Neutrophil (primary cell): Measurements from ENCODE around the gene GFPT1.

Source experiments
- H3K27ac ChIP-seq: fragments of 200-600 bp; sonication (generic); 2 replicates; pipeline ENCODE4 v1.5.1; 2016; ENCODE audit warnings: mild to moderate bottlenecking, moderate library complexity
- H3K27me3 ChIP-seq: fragments of 200-600 bp; sonication (generic); 2 replicates; pipeline ENCODE4 v1.6.0; 2016; ENCODE audit warnings: mild to moderate bottlenecking
- H3K36me3 ChIP-seq: fragments of 200-600 bp; sonication (generic); 2 replicates; pipeline ENCODE4 v1.5.1; 2017
- H3K4me1 ChIP-seq, 2 experiments: fragments of 200-600 bp in 1 of 2; sonication (generic) in 1 of 2; 1 replicate in 1 of 2; 2 replicates in 1 of 2; pipeline versions ENCODE4 v1.5.1 to v1.6.1; 2013 to 2016; ENCODE audit warnings: low read depth in 1 of 2, low read length in 1 of 2, mild to moderate bottlenecking in 1 of 2, moderate library complexity in 1 of 2; ENCODE audit not compliant: control insufficient read depth in 1 of 2, insufficient read depth in 1 of 2
- H3K4me3 ChIP-seq, 2 experiments: fragments of 200-600 bp in 1 of 2; sonication (generic) in 1 of 2; 1 replicate in 1 of 2; 2 replicates in 1 of 2; pipeline ENCODE4 v1.5.1; 2013 to 2016; ENCODE audit warnings: low read depth in 1 of 2, low read length in 1 of 2, mild to moderate bottlenecking in 1 of 2, moderate library complexity in 1 of 2
- H3K9me3 ChIP-seq: fragments of 200-600 bp; sonication (generic); 2 replicates; pipeline ENCODE4 v1.5.1; 2016
- TF ChIP-seq, protein P1 (sequence below): fragments of 200-600 bp; sonication (generic); IDR thresholded peaks from 2 replicates; pipeline ENCODE4 v1.5.1; 2016; ENCODE audit warnings: antibody characterized with exemption

GFPT1 gene

GRCh38 chr2:69386789-69387734, at the start of gene GFPT1:
TSS of gene GFPT1 (minus strand) at chr2:69387227. CDS start at chr2:69387071, 156 bp downstream.
- Histone ChIP-seq H3K27me3 (no peaks in the 10 kb centered on the region), H3K4me1 (peaks cover 39 to 40% of the 10 kb centered on the region in 2 experiments), H3K27ac (peak within 1 kb of the TSS; percentile 84), H3K9me3 (no peaks in the 10 kb centered on the region), H3K4me3 (peak within 1 kb of the TSS; percentile 71 to 98), H3K36me3 (no peaks in the 10 kb centered on the region)
- TF ChIP-seq, protein P1, sequence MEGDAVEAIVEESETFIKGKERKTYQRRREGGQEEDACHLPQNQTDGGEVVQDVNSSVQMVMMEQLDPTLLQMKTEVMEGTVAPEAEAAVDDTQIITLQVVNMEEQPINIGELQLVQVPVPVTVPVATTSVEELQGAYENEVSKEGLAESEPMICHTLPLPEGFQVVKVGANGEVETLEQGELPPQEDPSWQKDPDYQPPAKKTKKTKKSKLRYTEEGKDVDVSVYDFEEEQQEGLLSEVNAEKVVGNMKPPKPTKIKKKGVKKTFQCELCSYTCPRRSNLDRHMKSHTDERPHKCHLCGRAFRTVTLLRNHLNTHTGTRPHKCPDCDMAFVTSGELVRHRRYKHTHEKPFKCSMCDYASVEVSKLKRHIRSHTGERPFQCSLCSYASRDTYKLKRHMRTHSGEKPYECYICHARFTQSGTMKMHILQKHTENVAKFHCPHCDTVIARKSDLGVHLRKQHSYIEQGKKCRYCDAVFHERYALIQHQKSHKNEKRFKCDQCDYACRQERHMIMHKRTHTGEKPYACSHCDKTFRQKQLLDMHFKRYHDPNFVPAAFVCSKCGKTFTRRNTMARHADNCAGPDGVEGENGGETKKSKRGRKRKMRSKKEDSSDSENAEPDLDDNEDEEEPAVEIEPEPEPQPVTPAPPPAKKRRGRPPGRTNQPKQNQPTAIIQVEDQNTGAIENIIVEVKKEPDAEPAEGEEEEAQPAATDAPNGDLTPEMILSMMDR: peak; percentile 39

DNA sequence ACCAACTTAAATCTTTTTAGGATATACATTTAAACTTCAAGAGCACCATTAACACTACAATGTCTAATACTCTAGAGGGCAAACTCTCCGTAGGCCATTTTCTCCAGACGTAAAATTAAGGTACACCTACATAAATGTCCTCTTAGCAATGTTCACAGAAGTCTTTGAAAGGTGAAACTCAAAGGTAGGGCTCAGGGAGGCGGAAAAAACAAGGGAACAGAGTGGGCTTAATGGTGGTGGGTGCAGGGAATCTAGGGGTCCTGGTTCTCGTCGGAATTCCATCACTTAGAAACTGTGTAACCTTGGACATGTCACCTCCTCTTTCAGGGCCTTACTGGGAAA, 49.5 kb upstream of the GFPT1 start:
- TF ChIP-seq, protein P1: no peak
- H3K36me3 ChIP-seq: no peaks in the 10 kb centered on the region
- no peaks in the 10 kb centered on the region for H3K27me3 ChIP-seq
- peaks cover 32 to 45% of the 10 kb centered on the region in 2 experiments for H3K4me1 ChIP-seq
- H3K9me3 ChIP-seq: no peaks in the 10 kb centered on the region
- H3K27ac ChIP-seq: peak overlapping the region; percentile 89
- peak overlapping the region; percentile 77 to 82 for H3K4me3 ChIP-seq

GRCh38 chr2:69434753-69435152, 47.7 kb upstream of the GFPT1 start:
- Histone ChIP-seq H3K4me3 (no peak overlapping the region), H3K4me1 (peaks cover 44 to 55% of the 10 kb centered on the region in 2 experiments), H3K27ac (no peak overlapping the region), H3K9me3 (no peaks in the 10 kb centered on the region), H3K27me3 (no peaks in the 10 kb centered on the region), H3K36me3 (peaks cover 9% of the 10 kb centered on the region)
- TF ChIP-seq, protein P1: no peak

DNA sequence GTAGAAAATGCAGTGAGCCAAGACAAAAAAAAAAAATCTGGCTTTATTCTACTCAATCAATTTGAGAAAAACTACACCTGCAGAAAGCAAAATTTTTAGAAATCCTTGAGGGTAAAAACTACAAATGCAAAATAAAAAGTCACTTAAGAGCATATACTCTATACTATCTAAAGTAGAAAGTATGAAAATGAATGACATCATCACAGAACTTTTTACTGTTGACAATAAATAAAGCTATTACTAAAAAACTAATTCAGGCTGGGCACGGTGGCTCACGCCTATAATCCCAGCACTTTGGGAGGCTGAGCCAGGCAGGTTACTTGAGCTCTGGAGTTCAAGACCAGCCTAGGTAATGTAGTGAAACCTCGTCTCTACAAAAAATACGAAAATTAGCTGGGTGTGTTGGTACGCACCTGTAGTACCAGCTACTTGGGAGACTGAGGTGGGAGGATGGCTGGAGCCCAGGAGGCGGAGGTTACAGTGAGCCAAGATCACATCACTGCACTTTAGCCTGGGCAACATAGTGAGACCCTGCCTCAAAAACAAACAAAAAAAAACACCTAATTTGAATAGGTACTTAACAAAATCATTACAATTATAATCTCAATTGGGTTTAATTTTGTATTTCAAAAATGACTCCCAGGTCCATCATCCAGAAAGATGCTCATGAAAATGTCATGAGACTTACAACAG, 42.6 kb upstream of the GFPT1 start:
- Histone ChIP-seq H3K27ac (no peak overlapping the region), H3K9me3 (no peaks in the 10 kb centered on the region), H3K36me3 (peaks cover 48% of the 10 kb centered on the region), H3K4me3 (no peak overlapping the region), H3K4me1 (peaks cover 20 to 26% of the 10 kb centered on the region in 2 experiments), H3K27me3 (no peaks in the 10 kb centered on the region)
- TF ChIP-seq, protein P1: no peak

DNA sequence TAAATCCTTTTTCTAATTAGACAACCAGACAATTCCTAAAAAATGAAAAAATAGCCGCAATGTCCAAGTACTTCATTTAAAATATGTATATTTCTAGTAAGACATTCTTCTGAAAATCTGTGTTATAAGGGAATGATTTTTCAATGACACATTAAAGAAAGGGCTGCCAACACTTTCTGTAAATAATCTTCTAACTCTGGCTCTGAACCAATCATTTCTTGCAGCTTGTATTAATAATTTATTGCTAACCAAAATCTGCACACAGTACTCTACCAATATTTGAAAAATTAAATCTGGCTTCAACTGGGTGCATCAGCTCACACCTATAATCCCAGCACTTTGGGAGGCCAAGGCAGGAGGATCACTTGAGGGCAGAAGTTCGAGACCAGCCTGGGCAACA, 42.0 kb upstream of the GFPT1 start:
- H3K4me1 ChIP-seq: peaks cover 20% of the 10 kb centered on the region in 2 experiments
- peaks cover 53% of the 10 kb centered on the region for H3K36me3 ChIP-seq
- TF ChIP-seq, protein P1: no peak

More for the DNA sequence above, 42.0 kb upstream of the GFPT1 start:
- Histone ChIP-seq H3K9me3 (no peaks in the 10 kb centered on the region), H3K27ac (no peak overlapping the region), H3K4me3 (no peak overlapping the region), H3K27me3 (no peaks in the 10 kb centered on the region)
